T-cell (primary cell): ENCODE data around the gene EDC4. TPM values are rescaled to one million over a fixed set of nuclear protein-coding genes. Genes with fewer than 3 reads are reported as not detected.

Experiments used
- ATAC-seq, 4 experiments: fragments of 200-7000 bp in 3 of 4; fragments of 150-1000 bp in 1 of 4; cut with Tn5 transposase; replicated peaks in 1 of 4; 1 replicate in 3 of 4; 2 replicates in 1 of 4; pipeline ENCODE4 v1.10.0; 2021; ENCODE audit warnings: moderate library complexity in 3 of 4, mild to moderate bottlenecking in 2 of 4, moderate number of reproducible peaks in 1 of 4
- CTCF ChIA-PET, 2 donors: fragments of 300-600 bp; sonication (Branson Sonifier 250); formaldehyde crosslinking; loops; one replicate each; lab custom pipeline; 2022; ENCODE audit warnings: antibody characterized with exemption in 2 of 2; lab: Charles Lee
- POLR2A ChIA-PET, 2 donors: fragments of 300-600 bp; sonication (Branson Sonifier 250); formaldehyde crosslinking; loops; one replicate each; lab custom pipeline; 2022; ENCODE audit warnings: antibody characterized with exemption in 2 of 2; lab: Charles Lee
- DNase-seq, 35 experiments: peaks; one replicate each; pipeline versions ENCODE4 v3.0.0 to v3.0.0-alpha.2; 2013 to 2023
- H3K27ac ChIP-seq: one replicate; pipeline ENCODE4 v1.5.1; 2013; ENCODE audit warnings: low read length
- H3K27me3 ChIP-seq, 2 experiments: replicated peaks in 1 of 2; 1 replicate in 1 of 2; 2 replicates in 1 of 2; pipeline versions ENCODE4 v1.6.1 to v1.7.0; 2013; ENCODE audit warnings: low read length in 1 of 2, mixed read lengths in 1 of 2; ENCODE audit not compliant: control insufficient read depth in 2 of 2, insufficient read depth in 2 of 2; ENCODE audit errors: extremely low read depth in 1 of 2
- H3K36me3 ChIP-seq, 2 donors: 1 replicate in 1 of 2; 2 replicates in 1 of 2; pipeline versions ENCODE4 v1.6.1 to v1.7.0; 2013; ENCODE audit warnings: low read length in 1 of 2; ENCODE audit not compliant: control insufficient read depth in 2 of 2, insufficient read depth in 1 of 2; ENCODE audit errors: extremely low read depth in 1 of 2
- H3K4me1 ChIP-seq, 2 experiments: 1 replicate in 1 of 2; 2 replicates in 1 of 2; pipeline versions ENCODE4 v1.6.1 to v1.7.0; 2013; ENCODE audit warnings: low read length in 2 of 2, mixed read lengths in 1 of 2; ENCODE audit not compliant: insufficient read depth in 2 of 2, control insufficient read depth in 1 of 2; ENCODE audit errors: extremely low read depth in 1 of 2
- H3K4me3 ChIP-seq, 2 donors: 1 replicate in 1 of 2; 2 replicates in 1 of 2; pipeline versions ENCODE4 v1.5.1 to v1.7.0; 2013; ENCODE audit warnings: mild to moderate bottlenecking in 2 of 2, low read length in 1 of 2, moderate library complexity in 1 of 2; ENCODE audit not compliant: control insufficient read depth in 1 of 2; ENCODE audit errors: extremely low read depth in 1 of 2
- H3K9me3 ChIP-seq: 2 replicates; pipeline ENCODE4 v1.7.0; 2013
- H3K27ac Mint-ChIP-seq, 2 donors: one replicate each; pipeline ENCODE4 v1.8.0; 2020 to 2021; ENCODE audit warnings: mild to moderate bottlenecking in 2 of 2, mixed read lengths in 2 of 2
- H3K27me3 Mint-ChIP-seq, 2 donors: one replicate each; pipeline ENCODE4 v1.8.0; 2021 to 2022; ENCODE audit warnings: mixed read lengths in 2 of 2
- H3K36me3 Mint-ChIP-seq: one replicate; pipeline ENCODE4 v1.8.0; 2021; ENCODE audit warnings: mixed read lengths
- H3K4me1 Mint-ChIP-seq, 3 donors: one replicate each; pipeline ENCODE4 v1.8.0; 2020 to 2022; ENCODE audit warnings: mixed read lengths in 3 of 3, mild to moderate bottlenecking in 1 of 3
- H3K4me3 Mint-ChIP-seq, 3 donors: one replicate each; pipeline ENCODE4 v1.8.0; 2020 to 2022; ENCODE audit warnings: mild to moderate bottlenecking in 3 of 3, mixed read lengths in 3 of 3, moderate library complexity in 3 of 3
- H3K9me3 Mint-ChIP-seq, 3 donors: one replicate each; pipeline ENCODE4 v1.8.0; 2020 to 2022; ENCODE audit warnings: mixed read lengths in 3 of 3
- WGBS: methylation state at CpG from one replicate; pipeline ENCODE4 v1.1.5; 2013; ENCODE audit warnings: missing lambda C conversion rate; ENCODE audit not compliant: insufficient coverage; 5-methylcytosine and 5-hydroxymethylcytosine counted together
- total RNA-seq, 35 experiments: library from RNA in 6 of 35; stranded (reverse) in 6 of 35; fragments of 120-200 nt in 1 of 35; gene quantifications; one replicate each; pipeline versions ENCODE4 v1.2.1 to v1.2.4 and lab custom pipeline; 2013 to 2026

EDC4 gene
- total RNA-seq, 5 donors from 2014 or later (not counting 1 experiment from before 2014, with no cell fraction given): 110 to 144 (median 136) TPM

- no peaks in the 10 kb centered on the region for H3K9me3 Mint-ChIP-seq
- 98% methylated on average over 7 of the region's 7 CpGs for WGBS
- Histone ChIP-seq H3K4me1 (peaks cover 11 to 22% of the 10 kb centered on the region in 2 experiments), H3K4me3 (no peak overlapping the region), H3K27ac (no peak overlapping the region), H3K9me3 (no peaks in the 10 kb centered on the region), H3K36me3 (peaks cover 6 to 29% of the 10 kb centered on the region in 2 donors), H3K27me3 (no peaks in the 10 kb centered on the region)
- no peak overlapping the region for H3K4me3 Mint-ChIP-seq
- H3K27ac Mint-ChIP-seq: no peak overlapping the region
- ATAC-seq (no peak), DNase-seq (no peak)
- no peaks in the 10 kb centered on the region for H3K27me3 Mint-ChIP-seq
- POLR2A ChIA-PET: no interaction called here
- H3K4me1 Mint-ChIP-seq: peaks cover 12 to 22% (median 18%) of the 10 kb centered on the region in 3 donors
- peaks cover 14% of the 10 kb centered on the region for H3K36me3 Mint-ChIP-seq
- CTCF ChIA-PET: no interaction called here
Measured at GRCh38 chr16:67869653-67870052, 3.2 kb upstream of the EDC4 start.

- Histone ChIP-seq H3K27ac (no peak overlapping the region), H3K27me3 (no peaks in the 10 kb centered on the region), H3K4me3 (no peak overlapping the region), H3K9me3 (no peaks in the 10 kb centered on the region), H3K4me1 (peaks cover 14 to 38% of the 10 kb centered on the region in 2 experiments), H3K36me3 (peaks cover 2 to 28% of the 10 kb centered on the region in 2 donors)
- 82% methylated on average over 2 of the region's 3 CpGs for whole genome bisulfite sequencing
- ChIA-PET CTCF (interaction anchor here in 1 of 2 donors (0.6 to 0.7 kb wide), 2 partner anchors 72 to 132 kb away, joined by 3 read pairs; no protein-coding TSS in a partner anchor), POLR2A (interaction anchor here in 1 of 2 donors (0.7 kb wide), 1 partner anchor 19 kb away, joined by 14 read pairs; no protein-coding TSS in a partner anchor)
- ATAC-seq (no peak), DNase-seq (no peak)
- Mint-ChIP-seq H3K4me3 (peak overlapping the region in 1 of 3 donors; percentile 95), H3K4me1 (peaks cover 28 to 38% (median 34%) of the 10 kb centered on the region in 3 donors), H3K27me3 (no peaks in the 10 kb centered on the region), H3K9me3 (no peaks in the 10 kb centered on the region), H3K27ac (peak overlapping the region in 1 of 2 donors; percentile 91), H3K36me3 (peaks cover 14% of the 10 kb centered on the region)
Measured at GRCh38 chr16:67871256-67871655, 1.6 kb upstream of the EDC4 start.

GRCh38 chr16:67872131-67872630 lies 671 bp upstream of the EDC4 start:
- no CpG with 5 or more reads among the region's 2 CpGs for WGBS
- peaks cover 29 to 42% (median 35%) of the 10 kb centered on the region in 3 donors for H3K4me1 Mint-ChIP-seq
- CTCF ChIA-PET: no interaction called here
- peak overlapping the region; percentile 90 to 95 (median 92) for H3K4me3 Mint-ChIP-seq
- no peaks in the 10 kb centered on the region for H3K27me3 ChIP-seq
- peaks cover 8 to 34% of the 10 kb centered on the region in 2 donors for H3K36me3 ChIP-seq
- peak overlapping the region; percentile 85 to 94 for H3K4me3 ChIP-seq
- peak overlapping the region; percentile 87 to 91 for H3K27ac Mint-ChIP-seq
- DNase-seq (no peak), ATAC-seq (no peak)
- POLR2A ChIA-PET: no interaction called here
- peaks cover 17% of the 10 kb centered on the region for H3K36me3 Mint-ChIP-seq
- peak overlapping the region; percentile 90 for H3K27ac ChIP-seq
- H3K27me3 Mint-ChIP-seq: no peaks in the 10 kb centered on the region
- no peaks in the 10 kb centered on the region for H3K9me3 Mint-ChIP-seq
- peaks cover 14 to 43% of the 10 kb centered on the region in 2 experiments for H3K4me1 ChIP-seq
- H3K9me3 ChIP-seq: no peaks in the 10 kb centered on the region

GRCh38 chr16:67873435-67874370 lies 851 bp downstream of the EDC4 start:
- no peak for DNase-seq
- peaks cover 26% of the 10 kb centered on the region for H3K36me3 Mint-ChIP-seq
- peaks cover 19 to 38% of the 10 kb centered on the region in 2 donors for H3K36me3 ChIP-seq
- no peaks in the 10 kb centered on the region for H3K9me3 ChIP-seq
- peak overlapping the region; percentile 89 to 91 for H3K27ac Mint-ChIP-seq
- H3K4me1 Mint-ChIP-seq: peaks cover 29 to 42% (median 35%) of the 10 kb centered on the region in 3 donors
- ChIA-PET CTCF (interaction anchor here (0.8 to 1.0 kb wide), 2 partner anchors 10 to 61 kb away, joined by 3 read pairs; no protein-coding TSS in a partner anchor), POLR2A (interaction anchor here in 1 of 2 donors (0.6 kb wide), 1 partner anchor 835 kb away, joined by 5 read pairs; no protein-coding TSS in a partner anchor)
- 5% methylated on average over 19 of the region's 23 CpGs for WGBS
- peak overlapping the region; percentile 85 to 94 for H3K4me3 ChIP-seq
- H3K9me3 Mint-ChIP-seq: no peaks in the 10 kb centered on the region
- H3K4me3 Mint-ChIP-seq: peak overlapping the region; percentile 90 to 95 (median 92)
- H3K27ac ChIP-seq: peak overlapping the region; percentile 58
- no peaks in the 10 kb centered on the region for H3K27me3 Mint-ChIP-seq
- ATAC-seq: peak in 3 of 4 experiments; percentile 4 to 20 (median 15)
- no peaks in the 10 kb centered on the region for H3K27me3 ChIP-seq
- peaks cover 14 to 43% of the 10 kb centered on the region in 2 experiments for H3K4me1 ChIP-seq

- H3K27me3 ChIP-seq: no peaks in the 10 kb centered on the region
- peak overlapping the region; percentile 50 to 77 for H3K27ac Mint-ChIP-seq
- H3K4me3 ChIP-seq: peak overlapping the region; percentile 85 to 94
- H3K4me1 ChIP-seq: peaks cover 14 to 43% of the 10 kb centered on the region in 2 experiments
- peaks cover 23 to 44% of the 10 kb centered on the region in 2 donors for H3K36me3 ChIP-seq
- H3K27ac ChIP-seq: no peak overlapping the region
- no peaks in the 10 kb centered on the region for H3K27me3 Mint-ChIP-seq
- ATAC-seq (no peak), DNase-seq (no peak)
- H3K4me3 Mint-ChIP-seq: peak overlapping the region; percentile 90 to 95 (median 92)
- WGBS: 75% methylated on average over 3 of the region's 3 CpGs
- peaks cover 32% of the 10 kb centered on the region for H3K36me3 Mint-ChIP-seq
- ChIA-PET CTCF (interaction anchor here in 1 of 2 donors (1.0 kb wide), 1 partner anchor 60 kb away, joined by 3 read pairs; no protein-coding TSS in a partner anchor), POLR2A (no interaction called here)
- no peaks in the 10 kb centered on the region for H3K9me3 ChIP-seq
- no peaks in the 10 kb centered on the region for H3K9me3 Mint-ChIP-seq
- H3K4me1 Mint-ChIP-seq: peaks cover 29 to 42% (median 35%) of the 10 kb centered on the region in 3 donors
Measured at GRCh38 chr16:67874372-67874771, 1.5 kb downstream of the EDC4 start.

GRCh38 chr16:67877064-67877463 lies 4.2 kb downstream of the EDC4 start:
- H3K9me3 ChIP-seq: no peaks in the 10 kb centered on the region
- no peak overlapping the region for H3K27ac ChIP-seq
- H3K27ac Mint-ChIP-seq: no peak overlapping the region
- no peaks in the 10 kb centered on the region for H3K9me3 Mint-ChIP-seq
- no peaks in the 10 kb centered on the region for H3K27me3 Mint-ChIP-seq
- no peaks in the 10 kb centered on the region for H3K27me3 ChIP-seq
- H3K4me1 Mint-ChIP-seq: peaks cover 29 to 42% (median 35%) of the 10 kb centered on the region in 3 donors
- peaks cover 37 to 67% of the 10 kb centered on the region in 2 donors for H3K36me3 ChIP-seq
- H3K36me3 Mint-ChIP-seq: peaks cover 41% of the 10 kb centered on the region
- H3K4me3 Mint-ChIP-seq: no peak overlapping the region
- ATAC-seq (no peak), DNase-seq (no peak)
- H3K4me3 ChIP-seq: no peak overlapping the region
- POLR2A ChIA-PET: no interaction called here
- CTCF ChIA-PET: no interaction called here
- peaks cover 14 to 43% of the 10 kb centered on the region in 2 experiments for H3K4me1 ChIP-seq
- WGBS: 98% methylated on average over 8 of the region's 11 CpGs
